ENCODE results near the gene ARAP3.

DNA sequence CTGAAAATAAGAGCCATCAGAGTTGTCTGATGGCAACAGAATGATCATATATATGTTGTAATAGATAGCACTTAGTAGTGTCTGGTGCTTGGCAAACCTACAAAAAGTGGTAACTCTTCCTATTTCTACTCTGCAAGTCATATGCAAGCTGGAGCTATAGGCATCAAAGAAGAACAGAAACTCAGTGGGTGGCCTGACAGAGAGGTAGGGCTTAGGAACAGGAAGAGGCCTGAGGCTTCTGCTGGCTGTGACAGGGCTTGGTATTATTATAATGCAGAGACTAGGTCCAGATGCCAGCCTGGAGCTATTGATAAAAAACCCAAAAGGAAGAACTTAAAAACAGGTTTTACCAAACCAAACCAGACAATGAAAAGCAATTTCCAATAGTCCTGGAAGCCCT lies 58.8 kb downstream of the ARAP3 start:
- TF ChIP-seq, protein P1, sequence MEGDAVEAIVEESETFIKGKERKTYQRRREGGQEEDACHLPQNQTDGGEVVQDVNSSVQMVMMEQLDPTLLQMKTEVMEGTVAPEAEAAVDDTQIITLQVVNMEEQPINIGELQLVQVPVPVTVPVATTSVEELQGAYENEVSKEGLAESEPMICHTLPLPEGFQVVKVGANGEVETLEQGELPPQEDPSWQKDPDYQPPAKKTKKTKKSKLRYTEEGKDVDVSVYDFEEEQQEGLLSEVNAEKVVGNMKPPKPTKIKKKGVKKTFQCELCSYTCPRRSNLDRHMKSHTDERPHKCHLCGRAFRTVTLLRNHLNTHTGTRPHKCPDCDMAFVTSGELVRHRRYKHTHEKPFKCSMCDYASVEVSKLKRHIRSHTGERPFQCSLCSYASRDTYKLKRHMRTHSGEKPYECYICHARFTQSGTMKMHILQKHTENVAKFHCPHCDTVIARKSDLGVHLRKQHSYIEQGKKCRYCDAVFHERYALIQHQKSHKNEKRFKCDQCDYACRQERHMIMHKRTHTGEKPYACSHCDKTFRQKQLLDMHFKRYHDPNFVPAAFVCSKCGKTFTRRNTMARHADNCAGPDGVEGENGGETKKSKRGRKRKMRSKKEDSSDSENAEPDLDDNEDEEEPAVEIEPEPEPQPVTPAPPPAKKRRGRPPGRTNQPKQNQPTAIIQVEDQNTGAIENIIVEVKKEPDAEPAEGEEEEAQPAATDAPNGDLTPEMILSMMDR (IDR thresholded peaks at IDR 0.05): no peak
- no peak for TF ChIP-seq EZH2 (IDR thresholded peaks at IDR 0.05; ENCODE audit: borderline replicate concordance, insufficient read depth, low read depth, low read length, poor library complexity, severe bottlenecking)

All from B cell (primary cell).